A673 (cell line): ENCODE results near the gene KRT1. TPM values are rescaled to one million over a fixed set of nuclear protein-coding genes. Genes with fewer than 3 reads are reported as not detected.

Source experiments
- BruUV-seq: library from RNA; stranded (reverse); fragments of 400-500 nt; replicated peaks from 2 replicates; lab custom pipeline; 2021; lab: Mats Ljungman, UMichigan
- CTCF ChIA-PET: fragments of 300-600 bp; sonication (Branson Sonifier 250); formaldehyde crosslinking; loops from one replicate; lab custom pipeline; 2022; ENCODE audit warnings: antibody characterized with exemption; lab: Charles Lee
- POLR2A ChIA-PET: fragments of 300-600 bp; sonication (Branson Sonifier 250); formaldehyde crosslinking; loops from one replicate; lab custom pipeline; 2022; ENCODE audit warnings: antibody characterized with exemption; ENCODE audit not compliant: low non-redundant PET; lab: Charles Lee
- DNase-seq: peaks from one replicate; pipeline ENCODE4 v3.0.0-alpha.2; 2015; ENCODE audit warnings: low spot score
- H3K27ac ChIP-seq: fragments of 200-600 bp; sonication (generic); 2 replicates; pipeline ENCODE4 v1.5.1; 2016; ENCODE audit warnings: mixed run types, low read depth, mild to moderate bottlenecking, mixed read lengths, antibody characterized with exemption, low read length; ENCODE audit not compliant: poor library complexity, severe bottlenecking
- H3K27me3 ChIP-seq: fragments of 200-600 bp; sonication (generic); replicated peaks from 2 replicates; pipeline ENCODE4 v1.6.1; 2017; ENCODE audit warnings: mixed run types, low read depth, mild to moderate bottlenecking, mixed read lengths, antibody characterized with exemption, low read length; ENCODE audit not compliant: insufficient read depth, poor library complexity
- H3K36me3 ChIP-seq: fragments of 200-600 bp; sonication (generic); 2 replicates; pipeline ENCODE4 v1.6.1; 2016; ENCODE audit warnings: mixed run types, mild to moderate bottlenecking, mixed read lengths, antibody characterized with exemption, low read length; ENCODE audit not compliant: insufficient read depth, poor library complexity, severe bottlenecking
- H3K4me1 ChIP-seq: fragments of 200-600 bp; sonication (generic); 2 replicates; pipeline ENCODE4 v1.6.1; 2017; ENCODE audit warnings: mixed run types, mild to moderate bottlenecking, mixed read lengths, antibody characterized with exemption, low read length; ENCODE audit not compliant: insufficient read depth, poor library complexity, severe bottlenecking
- H3K4me3 ChIP-seq: fragments of 200-600 bp; sonication (generic); 2 replicates; pipeline ENCODE4 v1.5.1; 2016; ENCODE audit warnings: low read depth, mixed run types, mild to moderate bottlenecking, mixed read lengths, low read length; ENCODE audit not compliant: poor library complexity, severe bottlenecking
- H3K9me3 ChIP-seq: fragments of 200-600 bp; sonication (generic); 2 replicates; pipeline ENCODE4 v1.6.1; 2016; ENCODE audit warnings: mixed run types, low read depth, mild to moderate bottlenecking, mixed read lengths, antibody characterized with exemption, low read length; ENCODE audit not compliant: poor library complexity, severe bottlenecking
- CTCF ChIP-seq: fragments of 300-800, 200-600 bp; sonication (generic); conservative IDR thresholded peaks from 2 replicates; pipeline ENCODE4 v1.5.1; 2017; ENCODE audit warnings: low read depth, mild to moderate bottlenecking, antibody characterized with exemption, low read length, moderate library complexity, mixed read lengths
- EZH2 ChIP-seq: fragments of 200-600 bp; sonication (generic); IDR thresholded peaks from 2 replicates; pipeline ENCODE4 v1.6.1; 2017; ENCODE audit warnings: borderline replicate concordance, low read depth, mild to moderate bottlenecking, mixed read lengths, antibody characterized with exemption, low read length; ENCODE audit not compliant: poor library complexity, severe bottlenecking
- intact Hi-C: fragments of 100-400 bp; cut with micrococcal nuclease; formaldehyde crosslinking; loops from one replicate; pipeline ENCODE4 v1.10.0; 2022; ENCODE audit not compliant: unreplicated experiment
- total RNA-seq: library from RNA; stranded (reverse); gene quantifications from 2 replicates; pipeline ENCODE4 v1.2.3, GENCODE V29; 2021

Gene KRT1
- total RNA-seq, 1 experiment from 2014 or later, result not detected

- DNase-seq, result no peak
- Histone ChIP-seq H3K27ac (no peak overlapping the region), H3K4me3 (no peak overlapping the region), H3K36me3 (no peaks in the 10 kb centered on the region), H3K9me3 (no peaks in the 10 kb centered on the region), H3K27me3 (no peaks in the 10 kb centered on the region), H3K4me1 (no peaks in the 10 kb centered on the region)
- TF ChIP-seq EZH2, result no peak
- CTCF ChIA-PET, result no interaction called here
- POLR2A ChIA-PET, result no interaction called here
- intact Hi-C loops, result no loop called here
- BruUV-seq, result no TSS peak
These were observed 20.3 kb downstream of the KRT1 start for GRCh38 chr12:52659951-52660350.

GRCh38 chr12:52659395-52659794 lies 20.8 kb downstream of the KRT1 start:
- POLR2A ChIA-PET, result no interaction called here
- CTCF ChIA-PET, result no interaction called here
- Histone ChIP-seq H3K9me3 (no peaks in the 10 kb centered on the region), H3K36me3 (no peaks in the 10 kb centered on the region), H3K4me3 (no peak overlapping the region), H3K27ac (no peak overlapping the region), H3K4me1 (no peaks in the 10 kb centered on the region), H3K27me3 (no peaks in the 10 kb centered on the region)
- intact Hi-C loops, result no loop called here
- no TSS peak for BruUV-seq
- no peak for TF ChIP-seq EZH2
- no peak for TF ChIP-seq CTCF
- DNase-seq, result no peak

GRCh38 chr12:52658196-52658595 lies 22.0 kb downstream of the KRT1 start:
- no peak for TF ChIP-seq EZH2
- no peak for TF ChIP-seq CTCF
- no peak for DNase-seq
- Histone ChIP-seq H3K9me3 (no peaks in the 10 kb centered on the region), H3K36me3 (no peaks in the 10 kb centered on the region), H3K27ac (no peak overlapping the region), H3K4me1 (no peaks in the 10 kb centered on the region), H3K27me3 (no peaks in the 10 kb centered on the region), H3K4me3 (no peak overlapping the region)
- intact Hi-C loops, result no loop called here
- no TSS peak for BruUV-seq
- CTCF ChIA-PET, result no interaction called here
- POLR2A ChIA-PET, result no interaction called here

GRCh38 chr12:52657250-52657902 lies 22.8 kb downstream of the KRT1 start:
- POLR2A ChIA-PET, result no interaction called here
- TF ChIP-seq EZH2 (no peak), CTCF (no peak)
- no peaks in the 10 kb centered on the region for H3K9me3 ChIP-seq
- no peak overlapping the region for H3K4me3 ChIP-seq
- no peaks in the 10 kb centered on the region for H3K36me3 ChIP-seq
- H3K27me3 ChIP-seq, result no peaks in the 10 kb centered on the region
- no peaks in the 10 kb centered on the region for H3K4me1 ChIP-seq
- intact Hi-C loops, result no loop called here
- H3K27ac ChIP-seq, result no peak overlapping the region
- DNase-seq, result no peak
- CTCF ChIA-PET, result no interaction called here
- no TSS peak for BruUV-seq
